Fibroblast of skin of back (primary cell): ENCODE measurements around the gene TCF12.

Experiments used
- DNase-seq: peaks from one replicate; pipeline ENCODE4 v3.0.0-alpha.2; 2013

The TCF12 gene

DNA sequence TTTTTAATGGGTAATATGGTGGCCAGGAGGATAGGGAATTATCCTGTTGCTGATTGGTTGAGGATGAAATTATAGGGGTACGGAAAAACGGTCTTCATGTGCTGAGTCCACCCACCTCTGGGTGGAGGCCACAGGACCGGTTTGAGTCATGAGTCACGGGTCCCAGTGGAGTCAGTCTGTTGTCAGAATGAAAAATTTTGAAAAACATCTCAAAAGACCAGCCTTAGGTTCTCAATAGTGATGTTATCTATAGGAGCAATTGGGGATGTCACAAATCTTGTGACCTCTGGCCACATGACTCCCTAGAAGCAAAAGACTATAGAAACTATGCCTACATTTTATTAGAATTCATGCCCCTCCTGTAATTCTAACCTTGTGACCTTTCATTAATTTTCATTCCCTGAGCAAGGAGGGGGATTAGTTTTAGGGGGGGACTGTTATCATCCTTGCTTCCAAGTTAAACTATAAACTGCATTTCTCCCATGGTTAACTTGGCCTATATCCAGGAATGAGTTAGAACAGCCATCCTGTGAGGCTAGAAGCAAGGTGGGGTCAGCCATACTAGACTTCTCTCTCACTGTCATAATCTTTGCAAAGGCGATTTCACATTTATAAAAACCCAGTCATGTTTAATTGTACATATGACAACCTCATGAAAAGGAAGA lies 101.2 kb downstream of the TCF12 start:
- DNase-seq: no peak

DNA sequence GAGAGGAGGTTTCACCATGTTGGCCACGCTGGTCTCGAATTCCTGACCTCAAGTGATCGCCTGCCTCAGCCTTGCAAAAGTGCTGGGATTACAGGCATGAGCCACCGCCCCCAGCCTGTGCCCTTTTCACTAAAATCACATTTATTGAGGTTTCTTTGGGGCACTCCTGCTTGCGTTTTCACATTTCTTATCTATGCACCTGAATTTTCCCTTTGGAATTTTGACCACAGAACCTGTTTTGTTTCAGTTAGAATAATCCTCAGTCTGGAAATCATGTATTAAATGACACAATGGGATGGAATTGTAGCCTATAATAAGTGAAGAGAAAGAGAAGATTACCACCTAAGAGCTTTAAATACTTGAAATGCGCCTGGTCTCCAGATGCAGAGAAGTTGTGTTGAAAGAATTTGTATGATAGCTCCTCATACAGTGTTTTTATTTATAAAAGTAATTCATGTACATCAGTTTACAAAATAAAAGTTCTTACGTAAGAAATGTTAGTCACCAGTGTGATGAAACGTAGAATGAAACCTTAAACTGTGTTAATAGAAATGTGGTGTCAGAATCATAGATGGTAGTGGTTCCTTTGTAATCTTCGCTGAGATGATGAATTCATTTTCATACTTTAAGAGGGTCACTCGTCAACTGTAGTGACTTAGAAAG lies 107.0 kb downstream of the TCF12 start:
- no peak for DNase-seq

DNA sequence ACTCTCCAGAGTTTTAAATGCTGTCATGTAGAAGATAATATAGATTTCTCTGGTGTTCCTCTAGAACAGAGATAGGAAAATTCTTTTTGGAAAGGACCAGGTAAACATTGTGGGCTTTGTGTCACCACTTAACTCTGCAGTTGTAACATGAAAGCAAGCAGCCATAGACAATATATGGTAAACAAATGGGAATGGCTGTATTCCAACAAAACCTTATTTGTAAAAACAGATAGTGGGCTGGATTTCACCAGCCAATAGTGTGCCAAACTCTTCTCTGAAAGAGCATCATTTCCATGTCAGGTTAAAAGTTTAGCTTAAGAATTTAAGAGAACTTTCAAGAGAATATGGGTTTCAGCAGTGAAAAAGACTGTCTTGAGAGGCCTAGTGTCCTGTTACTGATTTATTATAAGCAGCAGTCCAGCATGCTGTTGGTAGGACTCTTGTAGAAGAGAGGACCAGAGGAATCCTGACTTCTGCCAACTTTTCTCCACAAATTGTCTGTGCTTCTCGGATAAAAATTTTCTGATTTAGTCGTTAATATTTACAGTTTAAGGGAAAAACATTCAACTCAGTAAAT lies 107.7 kb downstream of the TCF12 start:
- DNase-seq: no peak

DNA sequence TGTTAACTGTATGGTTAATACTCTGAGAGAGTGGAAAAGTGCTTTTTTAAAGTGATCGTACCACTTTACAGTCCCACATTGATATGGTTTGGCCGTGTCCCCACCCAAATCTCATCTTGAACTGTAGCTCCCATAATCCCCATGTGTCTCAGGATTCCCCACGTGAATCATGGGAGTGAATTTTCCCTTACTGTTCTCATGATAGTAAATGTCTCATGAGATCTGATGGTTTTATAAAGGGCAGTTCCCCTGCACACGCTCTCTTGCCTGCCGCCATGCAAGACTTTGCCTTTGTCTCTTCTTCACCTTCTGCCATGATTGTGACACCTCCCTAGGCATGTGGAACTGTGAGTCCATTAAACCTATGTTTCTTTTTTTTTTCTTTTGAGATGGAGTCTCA lies 109.2 kb downstream of the TCF12 start:
- DNase-seq: no peak

DNA sequence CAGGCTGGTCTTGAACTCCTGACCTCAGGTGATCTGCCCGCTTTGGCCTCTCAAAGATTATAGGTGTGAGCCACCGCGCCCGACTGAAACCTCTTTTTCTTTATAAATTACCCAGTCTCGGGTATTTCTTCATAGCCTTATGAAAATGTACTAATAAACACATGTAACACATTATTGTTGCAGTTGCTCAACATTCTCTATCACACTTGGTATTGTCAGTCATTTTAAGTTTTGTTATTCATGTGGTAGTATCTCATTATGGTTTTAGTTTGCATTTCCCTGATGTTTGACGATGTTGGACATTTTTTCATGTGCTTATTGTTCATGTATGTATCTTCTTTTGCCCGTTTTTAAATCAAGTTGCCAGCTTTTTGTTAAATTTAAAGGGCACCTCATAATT lies 109.7 kb downstream of the TCF12 start:
- no peak for DNase-seq

DNA sequence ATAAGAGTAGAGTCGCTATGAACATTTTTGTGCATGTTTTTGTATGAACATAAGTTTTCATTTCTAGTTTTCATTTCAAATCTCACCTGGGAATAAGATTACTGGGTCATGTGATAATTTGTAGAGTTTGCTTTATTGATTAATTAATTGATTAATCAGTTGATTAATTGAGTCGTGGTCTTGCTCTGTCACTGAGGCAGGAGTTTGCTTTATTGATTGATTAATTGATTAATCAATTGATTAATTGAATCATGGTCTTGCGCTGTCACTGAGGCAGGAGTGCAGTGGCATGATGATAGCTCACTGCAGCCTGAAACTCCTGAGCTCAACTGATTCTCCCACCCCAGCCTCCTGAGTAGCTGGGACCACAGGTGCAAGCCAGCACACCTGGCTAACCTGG lies 111.6 kb downstream of the TCF12 start:
- DNase-seq: no peak

DNA sequence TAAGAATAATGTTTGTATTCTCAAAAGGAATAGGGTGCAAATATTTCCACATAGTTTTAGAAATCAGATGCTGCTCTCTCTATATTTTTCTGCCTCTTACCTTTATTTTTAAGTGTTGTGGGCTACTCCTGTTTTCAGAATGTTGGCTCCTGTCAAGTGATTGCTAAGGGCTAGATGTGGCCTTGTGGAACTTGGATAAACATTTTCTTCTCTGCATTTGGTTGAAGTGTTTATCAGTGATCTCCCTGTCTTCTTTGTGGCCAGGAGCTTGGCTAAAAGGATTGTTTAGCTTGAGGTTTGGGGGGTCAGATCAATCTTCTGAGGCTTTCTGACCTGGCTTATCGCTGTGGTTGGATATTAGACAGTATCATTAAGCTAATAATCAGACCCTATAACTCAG lies 112.6 kb downstream of the TCF12 start:
- no peak for DNase-seq

DNA sequence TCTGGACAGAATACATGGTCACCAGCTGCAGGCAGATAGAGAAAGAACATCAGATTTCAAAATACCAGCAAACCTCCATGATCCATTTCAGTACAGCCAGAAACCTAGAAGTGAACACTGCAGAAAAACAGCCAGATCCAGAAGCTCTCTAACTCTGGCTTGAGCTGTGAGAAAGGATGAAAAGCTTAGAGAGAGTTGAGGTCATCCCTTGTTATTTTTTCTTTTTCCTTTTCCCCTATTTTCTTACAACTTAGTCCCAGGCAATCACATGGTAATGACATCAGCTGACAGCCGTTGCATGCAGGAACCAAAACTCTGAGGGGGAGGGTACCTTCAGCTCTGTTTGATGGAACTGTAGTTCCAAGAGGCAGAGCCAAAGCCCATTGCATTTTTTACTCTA lies 113.2 kb downstream of the TCF12 start:
- peak; percentile 63 for DNase-seq

DNA sequence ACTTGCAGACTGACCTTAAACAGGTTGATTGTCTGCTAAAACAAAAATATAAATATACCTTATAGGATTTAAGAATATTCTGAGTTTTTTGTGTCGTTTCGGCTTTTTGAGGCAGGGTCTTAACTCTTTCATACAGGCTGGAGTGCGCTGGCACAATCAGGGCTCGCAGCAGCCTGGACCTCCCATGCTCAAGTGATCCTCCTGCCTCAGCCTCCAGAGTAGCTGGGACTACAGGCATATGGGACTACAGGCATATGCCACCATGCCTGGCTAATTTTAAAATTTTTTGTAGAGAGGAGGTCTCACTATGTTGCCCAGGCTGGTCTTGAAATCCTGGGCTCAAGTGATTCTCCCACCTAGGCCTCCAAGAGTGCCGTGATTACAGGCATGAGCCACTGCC lies 113.9 kb downstream of the TCF12 start:
- DNase-seq: no peak

DNA sequence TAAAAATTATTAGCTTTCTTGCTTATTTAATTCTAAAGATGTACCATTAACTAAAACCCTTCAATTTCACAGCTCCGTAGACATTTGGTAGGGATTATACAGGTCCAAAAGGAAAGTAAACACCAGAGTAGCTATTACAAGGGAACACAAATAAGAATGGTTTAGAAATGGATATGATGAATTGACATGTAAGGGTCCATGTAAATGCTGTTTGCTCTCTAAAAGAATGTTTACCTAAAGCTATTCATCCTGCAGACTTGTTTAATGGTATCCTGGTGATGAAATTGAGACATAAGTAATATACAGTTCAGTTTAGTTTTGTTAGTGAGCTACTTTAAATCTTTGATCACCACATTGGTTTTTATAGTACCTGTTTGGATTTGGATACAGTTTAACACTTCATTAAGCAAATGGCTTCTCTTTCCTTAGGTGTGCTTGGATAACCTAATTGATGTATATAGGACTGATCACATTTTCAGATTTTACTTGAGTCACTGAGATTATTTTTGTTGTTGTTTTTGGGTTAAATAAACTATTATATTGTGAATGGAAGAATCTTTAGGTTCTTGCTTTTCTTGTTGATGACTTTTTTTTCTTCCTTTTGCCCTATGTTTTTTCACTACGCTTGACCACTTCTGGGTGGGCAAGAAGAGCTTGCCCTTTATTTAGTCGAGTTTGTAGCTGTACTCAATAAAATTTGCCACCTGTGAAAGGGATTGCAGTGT lies 115.4 kb downstream of the TCF12 start:
- DNase-seq: no peak

DNA sequence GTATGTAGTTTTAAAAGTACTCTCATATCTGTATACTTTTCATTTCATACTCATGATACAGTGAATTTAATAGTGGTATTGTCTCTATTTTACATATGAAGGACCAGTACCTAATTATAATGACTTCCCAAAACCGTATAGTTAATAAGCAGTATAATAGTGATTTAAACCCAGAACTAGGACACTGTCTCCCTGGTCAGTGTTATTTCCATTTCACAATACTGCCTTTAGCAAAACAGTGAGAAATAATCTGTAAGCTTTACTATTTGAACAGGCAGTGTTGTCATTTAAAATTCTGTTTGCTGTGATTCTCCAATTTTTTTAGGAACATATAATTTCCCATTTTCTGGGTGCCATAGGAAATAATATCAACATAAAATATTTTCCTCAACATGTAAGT lies 116.2 kb downstream of the TCF12 start:
- no peak for DNase-seq

DNA sequence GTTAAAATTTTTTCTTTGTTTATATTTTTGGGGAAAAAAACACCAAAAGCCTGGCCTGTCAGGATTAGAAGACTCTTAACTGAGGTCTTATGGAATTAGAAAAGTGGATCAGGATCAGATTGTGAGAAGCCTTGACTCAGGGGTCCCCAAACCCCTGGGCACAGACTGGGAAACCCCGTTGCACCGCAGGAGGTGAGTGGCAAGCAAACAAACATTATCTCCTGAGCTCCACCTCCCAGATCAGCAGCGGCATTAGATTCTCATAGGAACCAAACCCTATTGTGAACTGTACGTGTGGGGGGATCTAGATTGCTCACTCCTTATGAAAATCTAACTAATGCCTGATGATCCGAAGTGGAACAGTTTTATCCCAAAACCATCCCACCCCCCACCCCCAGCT lies 117.2 kb downstream of the TCF12 start:
- no peak for DNase-seq

DNA sequence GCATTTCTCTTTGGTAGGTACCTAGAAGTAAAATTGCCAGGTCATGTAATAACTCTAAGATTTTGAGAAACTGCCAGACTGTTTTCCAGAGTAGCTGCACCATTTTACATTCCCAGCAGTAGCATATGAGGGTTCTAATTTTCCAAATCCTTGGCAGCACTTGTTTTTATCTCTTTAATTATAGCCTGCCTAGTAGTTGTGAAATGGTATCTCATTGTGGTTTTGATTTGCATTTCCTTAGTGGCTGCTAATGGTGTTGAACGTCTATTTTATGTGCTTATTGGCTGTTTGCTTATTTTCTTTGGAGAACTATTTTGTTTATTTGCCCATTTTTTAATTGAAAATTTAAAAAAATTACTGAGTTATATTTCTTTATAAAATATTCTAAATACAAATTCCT lies 117.9 kb downstream of the TCF12 start:
- DNase-seq: no peak

DNA sequence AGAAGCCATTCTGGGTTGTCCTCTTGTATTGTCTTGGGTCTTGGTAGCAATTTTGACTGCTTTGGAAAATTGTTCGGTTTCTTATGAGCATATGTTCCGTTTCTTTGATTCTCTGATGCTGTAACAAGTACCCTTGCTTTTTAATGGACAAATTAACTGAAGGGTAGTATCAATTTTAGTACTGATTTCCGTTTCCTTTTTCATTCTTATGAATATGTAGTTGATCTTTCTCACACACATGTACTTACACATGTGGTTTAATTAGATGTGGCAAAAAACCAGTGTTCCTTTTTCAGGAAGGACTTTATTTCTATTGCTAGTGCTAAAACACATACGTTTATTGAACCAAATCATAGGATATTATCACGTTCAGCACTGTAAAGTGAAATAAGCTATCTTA lies 119.1 kb downstream of the TCF12 start:
- DNase-seq: no peak

DNA sequence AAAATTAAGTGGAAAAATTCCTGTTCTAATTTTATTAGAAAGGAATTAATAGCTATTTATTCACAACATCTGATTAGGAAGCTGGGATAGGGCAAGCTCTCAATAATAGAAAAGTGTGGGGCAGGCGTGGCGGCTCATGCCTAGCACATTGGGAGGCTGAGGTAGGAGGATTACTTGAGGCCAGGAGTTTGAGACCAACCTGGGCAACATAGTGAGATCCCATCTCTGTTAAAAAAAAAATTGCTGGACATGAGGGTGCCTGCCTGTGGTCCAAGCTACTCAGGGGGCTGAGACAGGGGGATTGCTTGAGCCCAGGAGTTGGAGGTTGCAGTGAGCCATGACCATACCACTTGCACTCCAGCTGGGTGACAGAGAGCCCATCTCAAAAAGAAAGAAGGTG lies 119.6 kb downstream of the TCF12 start:
- no peak for DNase-seq

DNA sequence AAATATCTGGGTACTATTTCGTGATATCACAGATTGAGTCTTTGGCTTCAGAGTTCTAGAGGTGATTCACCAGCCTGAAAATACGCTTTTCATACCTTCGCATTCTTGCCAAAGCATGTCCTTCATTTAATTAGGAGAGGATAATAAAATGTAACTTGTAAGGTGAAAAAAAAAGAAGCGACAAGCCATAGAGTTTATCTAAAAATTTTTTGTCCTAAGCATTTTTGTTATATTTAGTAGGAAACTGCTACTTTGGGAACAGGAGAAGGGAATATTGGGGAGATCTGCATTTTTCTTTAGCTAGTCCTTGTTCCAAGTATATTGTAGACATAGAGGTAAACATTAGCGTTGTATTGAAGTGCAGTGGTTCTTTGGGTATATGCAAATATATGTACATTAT lies 120.1 kb downstream of the TCF12 start:
- DNase-seq: no peak

DNA sequence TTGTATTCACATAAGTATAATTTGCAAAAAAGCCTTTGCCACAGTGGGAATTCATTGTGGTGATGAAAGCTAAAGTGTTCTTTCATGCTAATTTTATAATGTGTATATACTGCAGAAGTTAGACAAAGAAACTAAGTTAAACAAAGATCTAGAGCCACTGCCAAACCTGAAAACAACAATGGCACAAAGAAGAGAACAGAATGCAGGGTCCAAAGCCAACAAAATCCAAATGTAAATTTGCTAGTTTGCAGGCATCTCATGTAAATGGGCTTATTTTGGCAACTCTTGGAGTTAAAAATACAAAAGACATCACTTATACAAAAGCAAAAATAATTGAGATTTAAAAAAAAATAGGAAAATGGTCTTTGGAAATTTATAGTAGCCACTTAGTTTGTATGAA lies 123.0 kb downstream of the TCF12 start:
- DNase-seq: no peak

DNA sequence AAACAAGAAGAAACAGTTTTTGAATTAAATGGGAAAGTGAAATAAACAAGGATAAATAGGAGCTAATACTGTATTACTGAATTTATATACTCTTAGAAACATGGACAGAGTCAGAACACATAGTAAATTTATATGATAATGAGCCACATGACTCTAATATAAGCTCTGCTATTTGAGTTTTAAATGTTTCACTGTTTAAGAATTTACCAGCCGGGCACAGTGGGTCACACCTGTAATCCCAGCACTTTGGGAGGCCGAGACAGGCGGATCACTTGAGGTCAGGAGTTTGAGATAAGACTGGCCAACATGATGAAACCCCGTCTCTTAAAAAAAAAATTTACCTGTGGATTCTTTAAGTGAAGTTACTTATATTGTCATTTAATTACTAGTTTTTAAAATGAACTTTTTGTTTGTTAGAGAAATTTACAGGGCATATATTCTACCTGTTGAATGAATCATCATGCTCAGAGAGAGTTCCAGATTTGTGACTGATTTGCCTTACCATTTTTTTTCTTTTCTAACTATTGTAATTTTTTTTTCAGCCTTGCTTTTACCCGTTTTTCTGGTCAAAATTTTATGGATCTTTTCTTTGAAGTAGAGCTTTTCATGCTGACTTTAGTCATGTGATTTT lies 125.7 kb downstream of the TCF12 start:
- no peak for DNase-seq

DNA sequence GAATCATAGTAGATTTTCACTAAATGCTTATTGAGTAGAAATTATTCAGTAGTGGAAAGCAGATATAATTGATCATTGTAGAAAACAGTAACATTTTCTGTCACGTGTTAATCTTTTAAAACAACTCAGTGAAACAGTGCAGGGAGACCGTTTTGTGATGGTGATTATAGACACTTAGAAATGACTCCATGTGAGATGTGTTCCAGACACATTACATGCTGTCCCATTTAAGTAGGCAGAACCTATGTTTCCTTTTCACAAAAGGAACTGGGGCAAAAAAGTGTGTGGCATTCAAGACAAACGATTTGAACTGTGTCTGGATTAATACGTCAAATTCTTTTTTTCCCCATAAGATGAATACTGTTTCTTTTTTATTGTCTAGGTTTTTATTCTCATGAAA lies 126.5 kb downstream of the TCF12 start:
- no peak for DNase-seq

DNA sequence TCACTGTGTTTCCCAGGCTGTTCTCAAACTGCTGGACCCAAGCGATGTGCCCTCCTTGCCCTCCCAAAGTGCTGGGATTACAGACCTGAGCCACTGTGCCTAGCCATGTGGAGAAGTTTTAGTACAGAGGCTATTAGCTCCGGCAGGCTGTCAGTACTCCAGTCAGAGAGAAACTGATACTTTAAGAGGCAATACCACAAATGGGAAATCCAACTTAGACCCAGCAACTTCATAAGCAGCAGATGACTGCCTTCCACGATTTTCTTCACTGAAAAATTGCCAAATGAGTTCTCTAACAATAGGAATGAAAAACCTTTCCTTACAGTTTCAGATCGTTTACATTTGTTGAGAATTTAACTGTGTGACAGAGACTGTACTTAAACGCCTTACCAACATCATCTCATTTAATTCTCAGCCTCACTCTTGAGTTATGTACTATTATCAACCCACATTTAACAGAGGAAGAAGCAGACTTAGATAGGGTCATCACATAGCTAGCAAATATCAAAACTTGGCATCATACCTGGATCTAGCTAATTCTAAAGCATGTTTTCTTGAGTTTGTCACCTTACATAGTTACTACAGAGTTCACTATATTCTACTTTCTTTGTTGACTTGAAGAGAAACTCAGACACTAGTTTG lies 127.4 kb downstream of the TCF12 start:
- no peak for DNase-seq

DNA sequence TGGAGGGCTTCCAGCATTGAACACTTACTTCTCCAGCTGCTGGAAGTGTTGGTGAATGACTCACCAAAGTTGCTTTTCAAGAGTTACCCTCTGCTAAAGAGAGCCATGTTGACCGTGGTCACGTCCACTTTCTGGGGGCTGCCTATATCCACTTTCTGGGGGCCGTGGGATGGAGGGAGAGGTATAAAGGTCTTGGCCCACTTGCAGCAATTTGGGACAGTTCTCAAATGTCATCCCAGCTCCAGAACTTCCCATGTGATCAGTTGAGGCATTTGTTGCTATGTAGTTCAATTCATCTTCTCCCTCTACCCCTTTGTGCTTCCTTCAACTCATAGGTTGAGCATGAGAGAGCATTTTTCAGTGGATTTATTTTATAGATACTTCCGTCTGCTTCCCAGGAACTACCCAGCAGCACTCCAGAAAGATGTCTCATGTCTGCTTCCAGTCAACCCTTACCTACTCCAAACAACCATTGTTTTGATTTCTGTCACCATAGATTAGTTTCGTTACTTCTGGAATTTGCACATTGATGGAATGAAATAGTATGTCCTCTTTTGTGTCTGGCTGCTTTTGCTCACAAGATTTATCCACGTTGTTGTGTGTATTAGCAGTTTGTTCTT lies 130.6 kb downstream of the TCF12 start:
- DNase-seq: peak; percentile 60

DNA sequence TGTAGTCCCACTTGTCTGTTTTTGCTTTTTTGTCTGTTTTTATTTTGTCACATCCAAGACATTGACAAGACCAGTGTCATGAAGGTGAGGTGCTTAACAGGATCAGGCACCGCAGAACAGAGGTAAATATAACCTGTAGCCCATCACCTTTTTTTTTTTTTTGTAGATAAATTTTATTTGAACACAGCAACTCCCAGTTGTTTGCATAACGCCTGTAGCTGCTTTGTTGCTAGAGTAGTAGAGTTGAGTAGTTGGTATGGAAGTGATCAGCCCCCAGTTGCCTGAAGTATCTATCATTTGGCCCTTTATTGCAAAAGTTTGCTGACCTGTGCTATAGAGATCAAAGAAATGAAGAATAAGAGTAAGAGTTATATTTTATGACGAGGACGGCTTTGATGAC lies 135.0 kb downstream of the TCF12 start:
- DNase-seq: no peak
